ENCODE results near the gene GDAP2. TPM values are rescaled to one million over a fixed set of nuclear protein-coding genes. Genes with fewer than 3 reads are reported as not detected.

Gene GDAP2
- total RNA-seq, 4 donors from 2014 or later: 18.1 to 20.4 (median 19.7) TPM

DNA sequence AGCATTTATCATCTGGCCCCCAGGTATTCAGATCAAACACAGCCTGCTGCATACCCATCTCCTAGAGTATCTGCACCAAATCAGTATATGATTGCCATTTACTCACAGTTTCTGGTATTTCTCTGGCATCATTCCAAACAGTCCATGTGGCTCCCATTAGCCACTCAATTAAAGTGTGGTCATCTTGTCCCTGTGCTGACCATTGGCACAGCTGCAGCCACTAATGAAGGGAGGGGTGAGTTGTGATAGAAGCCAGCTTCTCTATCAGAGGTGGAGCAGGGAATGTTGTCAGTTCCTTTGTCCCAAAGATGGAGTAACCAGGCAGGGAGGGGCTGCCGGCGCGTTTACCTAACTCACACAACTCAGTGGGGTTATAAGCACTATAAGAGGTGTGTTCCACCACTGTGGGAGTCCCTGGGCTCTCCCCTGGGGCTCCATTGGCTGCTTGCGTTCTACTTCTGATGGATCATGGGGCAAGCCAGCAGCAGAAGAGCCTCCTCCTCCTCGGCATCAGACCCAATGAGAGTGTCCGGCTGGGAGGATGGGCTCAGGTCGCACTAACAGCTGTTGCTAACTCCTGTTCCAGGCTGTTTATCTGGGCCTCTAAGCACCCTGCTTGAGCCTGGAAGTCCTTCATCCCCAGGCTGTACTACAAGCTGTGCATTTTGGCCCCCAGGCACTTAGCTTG lies 108.6 kb downstream of the GDAP2 start:
- H3K4me3 ChIP-seq (ENCODE audit: low read depth, poor library complexity, severe bottlenecking): no peak overlapping the region
- 80 to 82% methylated on average over 7 of the region's 7 CpGs for WGBS, 2 donors
- no peak for DNase-seq (ENCODE audit: low spot score in 2 of 2)
- intact Hi-C loops (cut with DNase I; ENCODE audit: low total_unique reads): no loop called here
- TF ChIP-seq CTCF (IDR thresholded peaks at IDR 0.05): no peak
- TF ChIP-seq POLR2A (IDR thresholded peaks at IDR 0.05): no peak

DNA sequence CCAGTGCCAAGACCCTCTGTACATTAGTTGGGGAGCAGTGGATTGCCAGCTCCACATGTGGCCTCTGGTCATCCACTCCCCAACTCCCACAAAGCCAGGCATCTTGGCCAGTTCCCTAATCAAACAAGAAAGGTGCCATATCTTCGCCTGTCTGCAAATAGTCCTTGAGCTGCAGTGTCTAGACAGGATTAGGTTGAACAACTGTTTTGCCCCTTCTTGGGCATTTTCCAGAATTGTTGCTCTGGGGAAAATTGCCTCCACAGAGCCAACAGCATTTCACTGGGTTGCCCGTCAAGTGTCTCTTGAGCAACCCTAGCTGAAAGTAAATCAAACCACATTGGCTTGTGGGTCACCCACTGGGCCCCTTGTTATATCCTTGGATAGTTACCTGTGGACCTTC lies 109.3 kb downstream of the GDAP2 start:
- no peak overlapping the region for H3K4me3 ChIP-seq (ENCODE audit: low read depth, poor library complexity, severe bottlenecking)
- intact Hi-C loops (cut with DNase I; ENCODE audit: low total_unique reads): no loop called here
- TF ChIP-seq POLR2A (IDR thresholded peaks at IDR 0.05) (no peak), CTCF (IDR thresholded peaks at IDR 0.05) (no peak)
- no peak for DNase-seq (ENCODE audit: low spot score in 2 of 2)
- 89 to 92% methylated on average over 2 of the region's 2 CpGs for WGBS, 2 donors

DNA sequence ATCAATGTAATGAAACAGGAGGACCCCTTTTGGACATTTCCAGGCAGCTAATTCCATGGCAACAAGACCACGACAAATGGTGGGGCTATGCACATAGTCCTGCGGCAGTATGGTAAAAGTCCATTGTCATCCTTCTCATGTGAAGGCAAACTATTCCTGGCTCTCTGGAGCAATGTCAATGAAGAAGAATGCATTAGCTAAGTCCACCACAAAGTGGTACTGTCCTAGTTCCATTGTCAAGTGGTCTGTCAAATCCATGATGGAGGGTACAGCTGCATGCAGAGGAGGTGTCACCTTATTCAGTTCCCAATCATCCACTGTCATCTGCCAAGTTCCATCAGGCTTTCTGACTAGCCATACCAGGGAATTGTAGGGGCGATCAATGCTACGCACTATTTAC lies 110.1 kb downstream of the GDAP2 start:
- 75 to 97% methylated on average over 4 of the region's 4 CpGs for WGBS, 2 donors
- no peak overlapping the region for H3K4me3 ChIP-seq (ENCODE audit: low read depth, poor library complexity, severe bottlenecking)
- intact Hi-C loops (cut with DNase I; ENCODE audit: low total_unique reads): no loop called here
- no peak for DNase-seq (ENCODE audit: low spot score in 2 of 2)
- TF ChIP-seq POLR2A (IDR thresholded peaks at IDR 0.05) (no peak), CTCF (IDR thresholded peaks at IDR 0.05) (no peak)

- intact Hi-C loops (cut with DNase I; ENCODE audit: low total_unique reads): no loop called here
- no peak for DNase-seq (ENCODE audit: low spot score in 2 of 2)
- WGBS, 2 donors: 97 to 100% methylated on average over 8 of the region's 8 CpGs
- no peak overlapping the region for H3K4me3 ChIP-seq (ENCODE audit: low read depth, poor library complexity, severe bottlenecking)
- no peak for TF ChIP-seq CTCF (IDR thresholded peaks at IDR 0.05)
- no peak for TF ChIP-seq POLR2A (IDR thresholded peaks at IDR 0.05)
These were observed 111.0 kb downstream of the GDAP2 start for GRCh38 chr1:117818456-117818855.

DNA sequence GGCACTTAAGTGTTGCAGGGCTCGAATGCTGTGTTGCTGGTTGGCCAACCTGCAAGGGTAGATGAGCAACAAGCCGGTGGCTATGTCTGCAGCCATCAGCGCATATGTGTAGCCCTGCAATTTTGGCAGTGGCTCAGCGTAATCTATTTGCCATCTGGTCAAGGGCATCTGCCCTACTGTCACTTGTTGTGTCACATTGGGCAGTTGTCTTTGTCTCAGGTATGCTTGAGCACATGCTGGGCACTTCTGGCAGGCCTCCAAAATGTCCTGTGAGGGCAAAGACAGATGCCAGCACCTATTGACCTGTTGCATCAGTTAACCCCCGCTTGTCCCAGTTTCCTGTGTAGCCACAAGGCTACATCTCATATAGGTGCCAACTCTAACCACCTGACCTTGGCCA lies 111.8 kb downstream of the GDAP2 start:
- WGBS, 2 donors: 98% methylated on average over 5 of the region's 5 CpGs
- TF ChIP-seq POLR2A (IDR thresholded peaks at IDR 0.05) (no peak), CTCF (IDR thresholded peaks at IDR 0.05) (no peak)
- no peak for DNase-seq (ENCODE audit: low spot score in 2 of 2)
- intact Hi-C loops (cut with DNase I; ENCODE audit: low total_unique reads): no loop called here
- no peak overlapping the region for H3K4me3 ChIP-seq (ENCODE audit: low read depth, poor library complexity, severe bottlenecking)

DNA sequence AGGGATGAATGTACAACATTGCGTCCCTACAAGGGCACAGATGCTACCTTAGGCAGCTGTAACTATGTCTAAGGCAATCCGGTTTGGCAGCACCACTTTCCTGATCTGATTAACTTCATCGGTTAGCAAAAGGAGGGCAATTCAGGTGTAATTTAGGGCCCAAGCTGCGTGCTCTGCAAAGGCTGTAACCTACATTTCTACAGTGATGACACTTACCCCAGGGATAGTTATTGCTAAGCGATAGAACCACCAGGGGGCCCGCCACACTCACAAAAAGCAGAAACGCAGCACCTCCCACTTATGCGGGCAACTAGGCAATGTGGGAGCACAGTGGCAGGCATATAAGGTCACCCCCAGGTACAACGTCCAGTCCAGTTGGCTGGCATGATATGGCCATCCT lies 113.5 kb downstream of the GDAP2 start:
- no peak overlapping the region for H3K4me3 ChIP-seq (ENCODE audit: low read depth, poor library complexity, severe bottlenecking)
- no peak for DNase-seq (ENCODE audit: low spot score in 2 of 2)
- intact Hi-C loops (cut with DNase I; ENCODE audit: low total_unique reads): no loop called here
- no peak for TF ChIP-seq CTCF (IDR thresholded peaks at IDR 0.05)
- no peak for TF ChIP-seq POLR2A (IDR thresholded peaks at IDR 0.05)
- 87 to 91% methylated on average over 9 of the region's 9 CpGs for WGBS, 2 donors

Data from lower leg skin (tissue), 4 donors.